HUES6 (cell line): ENCODE data around the gene RNF151.
"Not testable (repeated sequence)": the region's sequence is repeated elsewhere in the genome, so short reads cannot be mapped to it uniquely, and the experiment has no call there.

Source experiments
- H3K27ac ChIP-seq: 2 replicates; pipeline ENCODE4 v1.7.0; 2013; ENCODE audit warnings: low read depth, mild to moderate bottlenecking, low read length, inconsistent platforms
- H3K27me3 ChIP-seq: 2 replicates; pipeline ENCODE4 v1.6.1; 2013; ENCODE audit warnings: low read length; ENCODE audit not compliant: control insufficient read depth, insufficient read depth
- H3K36me3 ChIP-seq: 2 replicates; pipeline ENCODE4 v1.6.1; 2013; ENCODE audit warnings: low read length; ENCODE audit not compliant: control insufficient read depth, insufficient read depth
- H3K4me1 ChIP-seq: 2 replicates; pipeline ENCODE4 v1.6.1; 2013; ENCODE audit warnings: low read length; ENCODE audit not compliant: control insufficient read depth, insufficient read depth
- H3K4me3 ChIP-seq: 2 replicates; pipeline ENCODE4 v1.5.1; 2013; ENCODE audit warnings: low read depth, low read length
- H3K9ac ChIP-seq: one replicate; pipeline ENCODE4 v1.6.1; 2013; ENCODE audit warnings: mild to moderate bottlenecking, low read length
- H3K9me3 ChIP-seq: 2 replicates; pipeline ENCODE4 v1.6.1; 2013; ENCODE audit warnings: low read depth, low read length; ENCODE audit not compliant: control insufficient read depth, insufficient read depth

RNF151 gene

GRCh38 chr16:1961651-1962067 lies 5.0 kb upstream of the RNF151 start:
- Histone ChIP-seq H3K36me3 (peaks cover 32% of the 10 kb centered on the region), H3K9ac (no peak overlapping the region), H3K4me1 (peaks cover 20% of the 10 kb centered on the region), H3K27me3 (no peaks in the 10 kb centered on the region), H3K27ac (no peak overlapping the region), H3K4me3 (peak overlapping the region; percentile 6; the same call in 1 of the 2 replicates), H3K9me3 (no peaks in the 10 kb centered on the region)

- not testable (repeated sequence) for H3K27ac ChIP-seq, H3K9me3 ChIP-seq, H3K27me3 ChIP-seq
- Histone ChIP-seq H3K9ac (peak overlapping the region; percentile 98), H3K4me1 (peaks cover 20% of the 10 kb centered on the region), H3K36me3 (peaks cover 32% of the 10 kb centered on the region), H3K4me3 (peak overlapping the region; percentile 98)
These were observed 4.2 kb upstream of the RNF151 start for GRCh38 chr16:1962161-1963153.

GRCh38 chr16:1963806-1964505 lies 2.7 kb upstream of the RNF151 start:
- Histone ChIP-seq H3K9ac (peak overlapping the region; percentile 98), H3K27ac (peak overlapping the region; percentile 98), H3K4me3 (peak overlapping the region; percentile 98), H3K4me1 (peaks cover 16% of the 10 kb centered on the region), H3K9me3 (no peaks in the 10 kb centered on the region), H3K27me3 (no peaks in the 10 kb centered on the region), H3K36me3 (peaks cover 32% of the 10 kb centered on the region)

GRCh38 chr16:1964506-1965395 lies 1.9 kb upstream of the RNF151 start, which contains the start of gene RPS2:
TSS of gene RPS2 (minus strand) at chr16:1964826. CDS start at chr16:1964625, 201 bp downstream.
- Histone ChIP-seq H3K9ac (peak within 1 kb of the TSS; percentile 98), H3K9me3 (no peaks in the 10 kb centered on the region), H3K4me1 (peaks cover 14% of the 10 kb centered on the region), H3K4me3 (peak within 1 kb of the TSS; percentile 98), H3K36me3 (peaks cover 32% of the 10 kb centered on the region), H3K27ac (peak within 1 kb of the TSS; percentile 98), H3K27me3 (no peaks in the 10 kb centered on the region)

- H3K9me3 ChIP-seq, result no peaks in the 10 kb centered on the region
- H3K36me3 ChIP-seq, result peaks cover 32% of the 10 kb centered on the region
- peak overlapping the region; percentile 97 for H3K9ac ChIP-seq
- H3K27me3 ChIP-seq, result no peaks in the 10 kb centered on the region
- H3K4me1 ChIP-seq, result peaks cover 11% of the 10 kb centered on the region
- H3K4me3 ChIP-seq, result peak overlapping the region; percentile 98
- peak overlapping the region; percentile 98; the same call in 1 of the 2 replicates for H3K27ac ChIP-seq
These were observed 1.2 kb upstream of the RNF151 start for GRCh38 chr16:1965396-1966001.

GRCh38 chr16:1968146-1968953 lies 1.7 kb downstream of the RNF151 start:
- H3K27me3 ChIP-seq, result no peaks in the 10 kb centered on the region
- H3K27ac ChIP-seq, result no peak overlapping the region
- H3K4me3 ChIP-seq, result no peak overlapping the region
- H3K9me3 ChIP-seq, result no peaks in the 10 kb centered on the region
- H3K9ac ChIP-seq, result no peak overlapping the region
- H3K4me1 ChIP-seq, result peaks cover 11% of the 10 kb centered on the region
- peaks cover 9% of the 10 kb centered on the region for H3K36me3 ChIP-seq

GRCh38 chr16:1971796-1972489 lies 5.3 kb downstream of the RNF151 start, which contains the start of gene TBL3:
TSS of gene TBL3 (plus strand) at chr16:1972053. CDS start at chr16:1972165, 112 bp downstream.
- H3K27me3 ChIP-seq, result no peaks in the 10 kb centered on the region
- H3K27ac ChIP-seq, result peak within 1 kb of the TSS; percentile 62; the same call in 1 of the 2 replicates
- peak within 1 kb of the TSS; percentile 94 for H3K4me3 ChIP-seq
- H3K36me3 ChIP-seq, result peaks cover 31% of the 10 kb centered on the region
- peak within 1 kb of the TSS; percentile 88 for H3K9ac ChIP-seq
- no peaks in the 10 kb centered on the region for H3K9me3 ChIP-seq
- peaks cover 6% of the 10 kb centered on the region; the same call in 1 of the 2 replicates for H3K4me1 ChIP-seq

- H3K9me3 ChIP-seq, result no peaks in the 10 kb centered on the region
- no peaks in the 10 kb centered on the region for H3K27me3 ChIP-seq
- H3K27ac ChIP-seq, result peak overlapping the region; percentile 62; the same call in 1 of the 2 replicates
- H3K9ac ChIP-seq, result peak overlapping the region; percentile 88
- peaks cover 35% of the 10 kb centered on the region for H3K36me3 ChIP-seq
- peaks cover 6% of the 10 kb centered on the region; the same call in 1 of the 2 replicates for H3K4me1 ChIP-seq
- H3K4me3 ChIP-seq, result peak overlapping the region; percentile 94
These were observed 5.8 kb downstream of the RNF151 start for GRCh38 chr16:1972490-1972877.

- Histone ChIP-seq H3K9ac (no peak overlapping the region), H3K9me3 (no peaks in the 10 kb centered on the region), H3K27ac (no peak overlapping the region), H3K27me3 (no peaks in the 10 kb centered on the region; the same call in 1 of the 2 replicates), H3K4me3 (no peak overlapping the region), H3K4me1 (peaks cover 7% of the 10 kb centered on the region), H3K36me3 (peaks cover 43% of the 10 kb centered on the region)
These were observed 7.0 kb downstream of the RNF151 start for GRCh38 chr16:1973461-1974156.
